ENCODE results near the gene ELAVL1. TPM values are rescaled to one million over a fixed set of nuclear protein-coding genes. Genes with fewer than 3 reads are reported as not detected.
A peak's percentile ranks its signal among the peaks of the same experiment; 100 is the strongest.
"Not testable (repeated sequence)": the region's sequence is repeated elsewhere in the genome, so short reads cannot be mapped to it uniquely, and the experiment has no call there.

The ELAVL1 gene
- total RNA-seq, 1 experiment from 2014 or later, result 114 TPM

GRCh38 chr19:7941895-7942596 is 63.4 kb downstream of the ELAVL1 start:
- no peak for DNase-seq (ENCODE audit: low read depth)

GRCh38 chr19:7940841-7941240 is 64.6 kb downstream of the ELAVL1 start:
- DNase-seq (ENCODE audit: low read depth), result no peak

GRCh38 chr19:7934766-7935165 is 70.7 kb downstream of the ELAVL1 start:
- DNase-seq (ENCODE audit: low read depth), result no peak

GRCh38 chr19:7933828-7934725 is 71.4 kb downstream of the ELAVL1 start:
- DNase-seq (ENCODE audit: low read depth), result no peak

- no peak for DNase-seq (ENCODE audit: low read depth)
Measured at GRCh38 chr19:7933411-7933810, 72.0 kb downstream of the ELAVL1 start.

GRCh38 chr19:7932930-7933300 is 72.5 kb downstream of the ELAVL1 start:
- DNase-seq (ENCODE audit: low read depth), result no peak

GRCh38 chr19:7932276-7932929 is 73.0 kb downstream of the ELAVL1 start:
- DNase-seq (ENCODE audit: low read depth), result no peak

GRCh38 chr19:7931221-7932061 is 74.0 kb downstream of the ELAVL1 start:
- no peak for DNase-seq (ENCODE audit: low read depth)

- DNase-seq (ENCODE audit: low read depth), result no peak
Measured at GRCh38 chr19:7930765-7931164, 74.7 kb downstream of the ELAVL1 start.

GRCh38 chr19:7930030-7930429 is 75.4 kb downstream of the ELAVL1 start:
- DNase-seq (ENCODE audit: low read depth), result not testable (repeated sequence)

GRCh38 chr19:7928741-7929701 is 76.4 kb downstream of the ELAVL1 start:
- peak; percentile 82 for DNase-seq (ENCODE audit: low read depth)

- no peak for DNase-seq (ENCODE audit: low read depth)
Measured at GRCh38 chr19:7928334-7928706, 77.1 kb downstream of the ELAVL1 start.

- DNase-seq (ENCODE audit: low read depth), result no peak
Measured at GRCh38 chr19:7927605-7928333, 77.7 kb downstream of the ELAVL1 start.

GRCh38 chr19:7926727-7927604 is 78.5 kb downstream of the ELAVL1 start:
- no peak for DNase-seq (ENCODE audit: low read depth)

- no peak for DNase-seq (ENCODE audit: low read depth)
Measured at GRCh38 chr19:7926021-7926726, 79.3 kb downstream of the ELAVL1 start, which contains the start of gene CTXN1. CTXN1 (minus strand) TSS chr19:7926135; CDS start chr19:7925538, 597 bp downstream.

GRCh38 chr19:7925171-7925851 is 80.1 kb downstream of the ELAVL1 start:
- DNase-seq (ENCODE audit: low read depth), result peak; percentile 68

GRCh38 chr19:7924651-7925170 is 80.7 kb downstream of the ELAVL1 start:
- no peak for DNase-seq (ENCODE audit: low read depth)
